Activated B cell treated with CpG ODN at 0.5 μM for 24 hours (primary cell): ENCODE data around the gene USP17L5. TPM values are rescaled to one million over a fixed set of nuclear protein-coding genes. Genes with fewer than 3 reads are reported as not detected.
"Not testable (repeated sequence)": the region's sequence is repeated elsewhere in the genome, so short reads cannot be mapped to it uniquely, and the experiment has no call there.

Experiments
- ATAC-seq: fragments of 200-7000 bp; cut with Tn5 transposase; one replicate; pipeline ENCODE4 v1.10.0; 2021; ENCODE audit warnings: low read depth, mild to moderate bottlenecking, moderate library complexity
- CTCF ChIA-PET: fragments of 350-600 bp; sonication (Branson Sonifier 250); formaldehyde crosslinking; loops from one replicate; lab custom pipeline; 2021; ENCODE audit warnings: antibody characterized with exemption; lab: Charles Lee
- POLR2A ChIA-PET: fragments of 350-600 bp; sonication (Branson Sonifier 250); formaldehyde crosslinking; loops from one replicate; lab custom pipeline; 2021; ENCODE audit warnings: antibody characterized with exemption; lab: Charles Lee
- DNase-seq: peaks from one replicate; pipeline ENCODE4 v3.0.0; 2022
- H3K27ac Mint-ChIP-seq: one replicate; pipeline ENCODE4 v1.8.0; 2020; ENCODE audit warnings: mixed read lengths
- H3K27me3 Mint-ChIP-seq: one replicate; pipeline ENCODE4 v1.8.0; 2021; ENCODE audit warnings: mixed read lengths
- H3K36me3 Mint-ChIP-seq: one replicate; pipeline ENCODE4 v1.8.0; 2021; ENCODE audit warnings: low read depth, mixed read lengths
- H3K4me1 Mint-ChIP-seq: one replicate; pipeline ENCODE4 v1.8.0; 2021; ENCODE audit warnings: mixed read lengths
- H3K4me3 Mint-ChIP-seq: one replicate; pipeline ENCODE4 v1.8.0; 2020; ENCODE audit warnings: mild to moderate bottlenecking, mixed read lengths
- H3K9me3 Mint-ChIP-seq: one replicate; pipeline ENCODE4 v1.8.0; 2020; ENCODE audit warnings: mixed read lengths
- CTCF ChIP-seq: fragments of 200-600 bp; IDR thresholded peaks from one replicate; pipeline ENCODE4 v1.8.0; 2022; ENCODE audit warnings: antibody characterized with exemption, mild to moderate bottlenecking
- intact Hi-C: fragments of 100-400 bp; cut with micrococcal nuclease; formaldehyde crosslinking; loops from one replicate; pipeline ENCODE4 v1.15.1; 2024
- total RNA-seq: library from RNA; stranded (reverse); gene quantifications from 2 replicates; pipeline ENCODE4 v1.2.3, GENCODE V29; 2022

The USP17L5 gene
- total RNA-seq, 1 donor from 2014 or later, result not detected

GRCh38 chr4:9381012-9381534, 41.9 kb downstream of the USP17L5 start:
- H3K4me3 Mint-ChIP-seq, result peak overlapping the region; percentile 15
- POLR2A ChIA-PET, H3K27me3 Mint-ChIP-seq, H3K4me1 Mint-ChIP-seq, CTCF ChIA-PET, H3K9me3 Mint-ChIP-seq, H3K36me3 Mint-ChIP-seq, ATAC-seq, H3K27ac Mint-ChIP-seq, intact Hi-C loops: not testable (repeated sequence)
- peak; percentile 41 for DNase-seq

GRCh38 chr4:9384126-9384525, 44.9 kb downstream of the USP17L5 start:
- no peak overlapping the region for H3K4me3 Mint-ChIP-seq
- H3K36me3 Mint-ChIP-seq, result no peaks in the 10 kb centered on the region
- no peak for ATAC-seq
- H3K27me3 Mint-ChIP-seq, result no peaks in the 10 kb centered on the region
- no peak overlapping the region for H3K27ac Mint-ChIP-seq
- ChIA-PET POLR2A (no interaction called here), CTCF (no interaction called here)
- no peak for DNase-seq
- intact Hi-C loops, result no loop called here
- no peak for TF ChIP-seq CTCF
- no peaks in the 10 kb centered on the region for H3K4me1 Mint-ChIP-seq
- H3K9me3 Mint-ChIP-seq, result no peaks in the 10 kb centered on the region

- H3K9me3 Mint-ChIP-seq, ATAC-seq, H3K4me3 Mint-ChIP-seq, H3K27me3 Mint-ChIP-seq, H3K27ac Mint-ChIP-seq, DNase-seq, H3K4me1 Mint-ChIP-seq, H3K36me3 Mint-ChIP-seq, intact Hi-C loops, POLR2A ChIA-PET, CTCF ChIA-PET: not testable (repeated sequence)
Measured at GRCh38 chr4:9389001-9389400, 49.8 kb downstream of the USP17L5 start.

Other genes starting within 250 kb of the USP17L5 start
- gene FAM90A26, start 169.0 kb upstream of the USP17L5 start, total RNA-seq, result not detected in 2 replicates
- gene USP17L10, start 128.7 kb upstream of the USP17L5 start, total RNA-seq, result not detected in 2 replicates
- not detected in 2 replicates for gene USP17L11, start 124.0 kb upstream of the USP17L5 start, total RNA-seq
- not detected in 2 replicates for gene USP17L12, start 119.3 kb upstream of the USP17L5 start, total RNA-seq
- gene USP17L13, start 114.5 kb upstream of the USP17L5 start, total RNA-seq, result not detected in 2 replicates
- gene USP17L15, start 105.0 kb upstream of the USP17L5 start, total RNA-seq, result not detected in 2 replicates
- gene USP17L17, start 95.5 kb upstream of the USP17L5 start, total RNA-seq, result not detected in 2 replicates
- not detected in 2 replicates for gene USP17L18, start 90.8 kb upstream of the USP17L5 start, total RNA-seq
- not detected in 2 replicates for gene USP17L19, start 86.0 kb upstream of the USP17L5 start, total RNA-seq
- not detected in 2 replicates for gene USP17L20, start 81.3 kb upstream of the USP17L5 start, total RNA-seq
- gene USP17L21, start 76.5 kb upstream of the USP17L5 start, total RNA-seq, result not detected in 2 replicates
- not detected in 2 replicates for gene USP17L22, start 71.8 kb upstream of the USP17L5 start, total RNA-seq
- gene USP17L24, start 14.2 kb upstream of the USP17L5 start, total RNA-seq, result not detected in 2 replicates
- gene USP17L25, start 9.5 kb upstream of the USP17L5 start, total RNA-seq, result not detected in 2 replicates
- gene USP17L26, start 4.7 kb upstream of the USP17L5 start, total RNA-seq, result not detected in 2 replicates
- gene USP17L27, start 4.7 kb downstream of the USP17L5 start, total RNA-seq, result not detected in 2 replicates
- not detected in 2 replicates for gene USP17L28, start 9.5 kb downstream of the USP17L5 start, total RNA-seq
- not detected in 2 replicates for gene USP17L29, start 14.2 kb downstream of the USP17L5 start, total RNA-seq
- not detected in 2 replicates for gene USP17L30, start 23.7 kb downstream of the USP17L5 start, total RNA-seq
- not detected in 2 replicates for gene DEFB131A, start 105.0 kb downstream of the USP17L5 start, total RNA-seq